Breast epithelium (tissue), 4 donors: Measurements from ENCODE around the gene AK8. TPM values are rescaled to one million over a fixed set of nuclear protein-coding genes. Genes with fewer than 3 reads are reported as not detected.

ENCODE experiments used
- DNase-seq, 2 donors: peaks; one replicate each; pipeline ENCODE4 v3.0.0-alpha.2; 2019; ENCODE audit warnings: low spot score in 2 of 2
- H3K27ac ChIP-seq, 2 donors: fragments of 200-600 bp; sonication (generic) in 1 of 2; one replicate each; pipeline ENCODE4 v1.5.1; 2016 to 2019; ENCODE audit warnings: mild to moderate bottlenecking in 1 of 2
- H3K27me3 ChIP-seq, 2 donors: fragments of 200-600 bp; sonication (generic) in 1 of 2; one replicate each; pipeline versions ENCODE4 v1.5.1 to v1.6.0; 2017 to 2019; ENCODE audit warnings: control low read depth in 1 of 2, mild to moderate bottlenecking in 1 of 2
- H3K36me3 ChIP-seq: fragments of 200-600 bp; one replicate; pipeline ENCODE4 v1.5.1; 2019
- H3K4me1 ChIP-seq, 2 donors: fragments of 200-600 bp; sonication (generic); one replicate each; pipeline ENCODE4 v1.5.1; 2016 to 2019; ENCODE audit warnings: control low read depth in 1 of 2
- H3K4me3 ChIP-seq, 3 donors: fragments of 200-600 bp; sonication (generic); 1 replicate in 2 of 3; 2 replicates in 1 of 3; pipeline ENCODE4 v1.5.1; 2016 to 2019; ENCODE audit warnings: mild to moderate bottlenecking in 3 of 3, moderate library complexity in 2 of 3
- H3K9me3 ChIP-seq, 2 donors: fragments of 200-600 bp; sonication (generic) in 1 of 2; one replicate each; pipeline ENCODE4 v1.5.1; 2016 to 2019; ENCODE audit warnings: control low read depth in 1 of 2
- POLR2A ChIP-seq: fragments of 450-650 bp; IDR thresholded peaks from one replicate; pipeline ENCODE4 v1.6.1; 2016; ENCODE audit warnings: antibody characterized with exemption, mild to moderate bottlenecking, moderate library complexity
- POLR2AphosphoS5 ChIP-seq, 3 donors: sonication (generic); formaldehyde crosslinking; IDR thresholded peaks; one replicate each; pipeline ENCODE4 v1.6.1; 2017; ENCODE audit warnings: antibody characterized with exemption in 3 of 3
- intact Hi-C: fragments of 100-400 bp; cut with DNase I; formaldehyde crosslinking; loops from one replicate; pipeline ENCODE4 v1.15.1; 2023; ENCODE audit warnings: low total_unique reads
- total RNA-seq, 3 donors: library from RNA; depleted of rRNA; stranded (reverse); fragments of >200 nt; gene quantifications; one replicate each; pipeline ENCODE4 v1.1.0, GENCODE V29; 2016
- TF ChIP-seq, protein P1 (sequence below), 3 donors: fragments of 450-650 bp; IDR thresholded peaks; one replicate each; pipeline ENCODE4 v1.5.1; 2016 to 2017; ENCODE audit warnings: antibody characterized with exemption in 3 of 3, mild to moderate bottlenecking in 3 of 3, moderate library complexity in 3 of 3

The AK8 gene
- total RNA-seq, 3 donors from 2014 or later: 0.66 to 2.6 (median 1.0) TPM

DNA sequence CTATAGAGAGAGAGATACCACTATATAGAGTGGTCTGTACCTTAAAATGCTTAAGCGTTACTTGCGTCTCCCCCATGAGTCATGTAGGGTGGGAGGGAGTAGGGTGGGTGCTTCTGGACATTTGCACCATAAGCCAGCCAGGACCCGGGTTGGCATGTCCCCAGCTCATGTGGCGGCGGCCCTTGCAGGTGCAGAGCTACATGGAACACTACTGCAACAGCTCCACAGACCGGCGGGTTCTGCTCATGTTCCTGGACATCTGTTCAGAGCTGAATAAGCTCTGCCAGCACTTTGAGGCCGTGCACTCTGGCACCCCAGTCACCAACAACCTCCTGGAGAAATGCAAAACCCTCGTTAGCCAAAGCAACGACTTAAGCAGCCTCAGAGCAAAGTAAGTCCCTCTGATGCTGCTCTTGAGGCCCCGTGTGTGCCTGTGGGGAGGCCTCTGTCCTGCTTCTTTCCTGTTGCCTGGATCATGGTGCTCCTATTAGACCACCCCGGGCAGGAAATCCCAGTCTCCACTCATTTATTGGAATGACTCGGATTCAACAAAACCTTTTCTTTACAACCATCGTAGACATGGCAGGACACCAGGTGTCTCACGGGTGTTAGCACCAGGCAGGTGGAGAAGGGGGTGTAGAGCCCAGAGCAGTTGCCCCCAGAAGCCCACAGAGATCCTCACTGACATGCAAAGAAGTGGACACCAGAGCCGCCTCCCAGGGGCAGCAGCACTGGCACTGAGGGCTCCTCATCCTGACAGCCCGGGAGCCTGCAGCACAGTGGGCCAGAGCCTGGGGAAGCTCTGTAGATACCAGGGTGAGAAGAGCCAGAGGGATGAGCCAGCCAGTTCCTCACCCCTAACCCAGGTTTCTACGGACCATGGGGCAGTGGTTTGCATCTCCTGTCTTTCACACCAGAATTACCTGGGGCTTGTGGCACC is 9.4 kb upstream of the AK8 start:
- Histone ChIP-seq H3K27ac (no peak overlapping the region), H3K27me3 (no peaks in the 10 kb centered on the region), H3K4me1 (no peaks in the 10 kb centered on the region), H3K36me3 (no peaks in the 10 kb centered on the region), H3K4me3 (no peak overlapping the region), H3K9me3 (no peaks in the 10 kb centered on the region)
- no peak for DNase-seq
- TF ChIP-seq POLR2AphosphoS5 (IDR thresholded peaks at IDR 0.05) (no peak), POLR2A (no peak)
- TF ChIP-seq, protein P1, sequence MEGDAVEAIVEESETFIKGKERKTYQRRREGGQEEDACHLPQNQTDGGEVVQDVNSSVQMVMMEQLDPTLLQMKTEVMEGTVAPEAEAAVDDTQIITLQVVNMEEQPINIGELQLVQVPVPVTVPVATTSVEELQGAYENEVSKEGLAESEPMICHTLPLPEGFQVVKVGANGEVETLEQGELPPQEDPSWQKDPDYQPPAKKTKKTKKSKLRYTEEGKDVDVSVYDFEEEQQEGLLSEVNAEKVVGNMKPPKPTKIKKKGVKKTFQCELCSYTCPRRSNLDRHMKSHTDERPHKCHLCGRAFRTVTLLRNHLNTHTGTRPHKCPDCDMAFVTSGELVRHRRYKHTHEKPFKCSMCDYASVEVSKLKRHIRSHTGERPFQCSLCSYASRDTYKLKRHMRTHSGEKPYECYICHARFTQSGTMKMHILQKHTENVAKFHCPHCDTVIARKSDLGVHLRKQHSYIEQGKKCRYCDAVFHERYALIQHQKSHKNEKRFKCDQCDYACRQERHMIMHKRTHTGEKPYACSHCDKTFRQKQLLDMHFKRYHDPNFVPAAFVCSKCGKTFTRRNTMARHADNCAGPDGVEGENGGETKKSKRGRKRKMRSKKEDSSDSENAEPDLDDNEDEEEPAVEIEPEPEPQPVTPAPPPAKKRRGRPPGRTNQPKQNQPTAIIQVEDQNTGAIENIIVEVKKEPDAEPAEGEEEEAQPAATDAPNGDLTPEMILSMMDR (IDR thresholded peaks at IDR 0.05): no peak
- intact Hi-C loops: no loop called here

DNA sequence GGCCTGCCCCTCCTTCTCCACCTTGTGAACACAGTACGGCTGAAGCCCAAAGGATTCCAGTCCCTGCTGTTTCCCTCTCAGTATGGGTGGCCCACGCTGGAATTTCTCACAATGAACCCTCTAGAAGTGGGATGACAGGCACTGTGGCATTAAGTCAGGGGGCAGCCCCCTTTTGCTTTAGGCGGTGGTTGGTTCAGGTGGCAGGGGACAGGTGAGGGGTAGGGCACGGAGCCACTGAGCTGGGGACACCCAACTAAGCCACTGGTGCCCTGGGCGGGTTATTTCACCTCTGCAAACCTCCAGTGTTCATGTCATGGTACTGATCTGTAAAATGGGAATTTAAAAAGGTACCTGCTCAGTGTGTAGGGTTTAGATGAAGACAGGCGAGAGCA is 8.2 kb upstream of the AK8 start:
- H3K4me3 ChIP-seq: no peak overlapping the region

DNA sequence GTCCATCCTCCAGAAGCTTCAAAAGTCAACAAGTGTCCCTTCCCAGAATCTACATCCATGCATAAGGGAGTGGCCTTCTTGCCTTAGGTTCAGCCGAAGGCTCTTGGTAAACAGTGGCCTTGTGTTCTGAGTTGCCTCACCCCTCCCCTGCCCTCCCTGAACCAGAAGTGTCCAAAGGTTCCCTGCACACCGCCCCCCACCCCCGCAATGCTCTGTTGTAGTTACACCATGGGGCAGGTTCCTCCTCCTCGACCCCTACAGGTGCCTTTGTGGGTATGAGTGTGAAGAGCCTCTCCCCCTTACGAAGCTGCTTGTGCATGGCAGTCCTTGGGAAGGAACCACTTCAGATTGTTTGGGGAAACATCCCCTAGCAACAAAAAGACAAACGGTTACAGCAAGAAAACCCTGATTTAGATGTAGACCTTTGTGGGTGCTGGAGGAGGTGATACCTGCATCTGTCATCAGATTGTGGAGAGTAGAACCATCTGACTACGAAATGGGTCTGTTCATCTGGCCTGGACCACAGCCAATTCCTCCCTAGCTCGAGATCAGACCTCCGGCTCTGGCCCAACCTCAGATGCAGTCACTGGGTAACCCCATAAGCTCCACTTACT is 7.7 kb upstream of the AK8 start:
- intact Hi-C loops: no loop called here
- Histone ChIP-seq H3K9me3 (no peaks in the 10 kb centered on the region), H3K27me3 (no peaks in the 10 kb centered on the region), H3K27ac (no peak overlapping the region), H3K36me3 (no peaks in the 10 kb centered on the region), H3K4me1 (no peaks in the 10 kb centered on the region), H3K4me3 (no peak overlapping the region)
- TF ChIP-seq, protein P1 (IDR thresholded peaks at IDR 0.05): no peak
- TF ChIP-seq POLR2AphosphoS5 (IDR thresholded peaks at IDR 0.05) (no peak), POLR2A (no peak)
- DNase-seq: no peak

More for the DNA sequence above, 8.2 kb upstream of the AK8 start:
- TF ChIP-seq POLR2AphosphoS5 (IDR thresholded peaks at IDR 0.05) (no peak), POLR2A (no peak)
- TF ChIP-seq, protein P1 (IDR thresholded peaks at IDR 0.05): no peak
- Histone ChIP-seq H3K4me1 (no peaks in the 10 kb centered on the region), H3K9me3 (no peaks in the 10 kb centered on the region), H3K36me3 (no peaks in the 10 kb centered on the region), H3K27me3 (no peaks in the 10 kb centered on the region), H3K27ac (no peak overlapping the region)
- DNase-seq: no peak
- intact Hi-C loops: no loop called here

DNA sequence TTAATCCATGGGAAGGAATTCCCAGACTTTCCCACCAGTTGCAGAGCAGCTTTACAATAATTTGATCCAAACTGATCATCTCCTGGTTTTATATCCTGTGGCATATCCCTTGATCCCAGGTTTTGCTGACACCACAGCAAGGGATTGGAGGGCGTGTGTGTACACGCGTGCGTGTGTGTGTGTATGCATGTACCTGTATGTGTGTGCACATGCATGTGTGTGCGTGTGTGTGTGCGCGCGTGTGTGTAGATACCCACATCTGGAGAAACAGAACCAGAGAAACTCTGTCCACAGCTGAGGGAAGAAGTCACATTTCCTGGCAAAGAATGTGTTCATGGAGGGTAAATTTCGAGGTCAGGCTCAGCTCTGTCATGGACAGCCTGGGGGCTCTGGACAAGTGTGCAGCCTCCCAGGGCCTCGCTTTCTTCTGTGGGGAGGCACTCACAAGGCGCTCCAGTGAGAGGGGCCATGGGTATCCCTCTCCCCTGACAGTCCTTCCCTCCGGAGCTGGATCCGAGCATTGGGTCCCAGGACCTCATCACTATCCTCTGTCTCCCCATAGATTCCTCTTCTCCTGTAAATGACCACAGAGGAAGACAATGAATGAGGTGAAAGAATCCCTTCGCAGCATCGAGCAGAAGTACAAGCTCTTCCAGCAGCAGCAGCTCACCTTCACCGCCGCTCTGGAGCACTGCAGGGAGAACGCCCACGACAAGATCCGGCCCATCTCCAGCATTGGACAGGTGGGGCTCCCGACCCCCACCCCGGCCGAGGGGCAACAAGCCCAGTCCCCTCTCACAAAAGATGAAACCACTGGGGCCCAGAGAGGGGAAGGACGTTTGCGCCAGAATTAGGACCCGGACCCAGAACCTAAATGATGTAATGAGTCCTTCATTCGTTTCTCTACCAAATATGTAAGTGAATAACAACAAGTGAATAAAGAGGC is 5.5 kb upstream of the AK8 start:
- intact Hi-C loops: no loop called here
- Histone ChIP-seq H3K4me3 (no peak overlapping the region), H3K27me3 (no peaks in the 10 kb centered on the region), H3K4me1 (peaks cover 0 to 3% of the 10 kb centered on the region in 2 donors), H3K36me3 (no peaks in the 10 kb centered on the region), H3K27ac (no peak overlapping the region), H3K9me3 (no peaks in the 10 kb centered on the region)
- no peak for DNase-seq
- no peak for TF ChIP-seq POLR2AphosphoS5 (IDR thresholded peaks at IDR 0.05)
- no peak for TF ChIP-seq POLR2A
- TF ChIP-seq, protein P1 (IDR thresholded peaks at IDR 0.05): no peak
